K562 treated with DMSO at 1 percent for 4 hours (cell line): ENCODE results near the gene PSPC1. TPM values are rescaled to one million over a fixed set of nuclear protein-coding genes. Genes with fewer than 3 reads are reported as not detected.

Source experiments
- total RNA-seq: library from RNA; unstranded; fragments of 300-600 nt; gene quantifications from 2 replicates; pipeline ENCODE4 v1.2.3, GENCODE V29; 2022; ENCODE audit not compliant: insufficient read depth

The PSPC1 gene
- total RNA-seq: 45.5 and 49.7 TPM in 2 replicates

GRCh38 chr13:19782727-19783682, at the start of gene PSPC1:
TSS of gene PSPC1 (minus strand) at chr13:19782945. CDS start at chr13:19782757, 188 bp downstream.

Other genes starting within 250 kb of the PSPC1 start
- gene TPTE2, start 221.4 kb downstream of the PSPC1 start, total RNA-seq: not detected in 2 replicates
- 14.4 and 19.4 TPM in 2 replicates for gene MPHOSPH8, start 149.3 kb downstream of the PSPC1 start, total RNA-seq
- 3.3 and 5.8 TPM in 2 replicates for gene ZMYM5, start 80.7 kb upstream of the PSPC1 start, total RNA-seq
- gene ZMYM2, start 175.8 kb upstream of the PSPC1 start, total RNA-seq: 17.3 and 23.1 TPM in 2 replicates